HEK293 (cell line): ENCODE data around the gene ALOXE3.

Source experiments
- BCL11A ChIP-seq: fragments of 450-650 bp; formaldehyde crosslinking; IDR thresholded peaks from 2 replicates; pipeline ENCODE4 v1.5.1; 2016; ENCODE audit warnings: low read depth, missing biosample characterization, missing genetic modification characterization
- EGR2 ChIP-seq: fragments of 450-650 bp; formaldehyde crosslinking; IDR thresholded peaks from 2 replicates; pipeline ENCODE4 v1.5.1; 2016; ENCODE audit warnings: low read depth, missing biosample characterization, missing genetic modification characterization
- FEZF1 ChIP-seq: fragments of 450-650 bp; formaldehyde crosslinking; IDR thresholded peaks from 2 replicates; pipeline ENCODE4 v1.5.1; 2016; ENCODE audit warnings: missing biosample characterization, missing genetic modification characterization
- HIC1 ChIP-seq: fragments of 450-650 bp; formaldehyde crosslinking; IDR thresholded peaks from 2 replicates; pipeline ENCODE4 v1.5.1; 2016; ENCODE audit warnings: missing biosample characterization, missing genetic modification characterization
- KLF7 ChIP-seq: fragments of 450-650 bp; formaldehyde crosslinking; IDR thresholded peaks from 2 replicates; pipeline ENCODE4 v1.5.1; 2016; ENCODE audit warnings: missing biosample characterization, missing genetic modification characterization, borderline replicate concordance
- KLF8 ChIP-seq: fragments of 450-650 bp; formaldehyde crosslinking; IDR thresholded peaks from 2 replicates; pipeline ENCODE4 v1.5.1; 2016; ENCODE audit warnings: missing biosample characterization, missing genetic modification characterization
- OSR2 ChIP-seq: fragments of 450-650 bp; formaldehyde crosslinking; IDR thresholded peaks from 2 replicates; pipeline ENCODE4 v1.5.1; 2016; ENCODE audit warnings: missing biosample characterization, missing genetic modification characterization
- OVOL3 ChIP-seq: fragments of 450-650 bp; formaldehyde crosslinking; IDR thresholded peaks from 2 replicates; pipeline ENCODE4 v1.5.1; 2016; ENCODE audit warnings: missing biosample characterization, missing genetic modification characterization
- REST ChIP-seq: fragments of 450-650 bp; formaldehyde crosslinking; IDR thresholded peaks from 2 replicates; pipeline ENCODE4 v1.5.1; 2016; ENCODE audit warnings: missing biosample characterization, missing genetic modification characterization
- SCRT2 ChIP-seq: fragments of 450-650 bp; formaldehyde crosslinking; IDR thresholded peaks from 2 replicates; pipeline ENCODE4 v1.5.1; 2016; ENCODE audit warnings: missing biosample characterization, missing genetic modification characterization
- ZBTB1 ChIP-seq: fragments of 450-650 bp; formaldehyde crosslinking; IDR thresholded peaks from 2 replicates; pipeline ENCODE4 v1.5.1; 2016; ENCODE audit warnings: missing biosample characterization, missing genetic modification characterization
- ZBTB6 ChIP-seq: fragments of 450-650 bp; formaldehyde crosslinking; IDR thresholded peaks from 2 replicates; pipeline ENCODE4 v1.5.1; 2017; ENCODE audit warnings: missing biosample characterization, missing genetic modification characterization
- ZBTB7A ChIP-seq: fragments of 450-650 bp; formaldehyde crosslinking; IDR thresholded peaks from 2 replicates; pipeline ENCODE4 v1.5.1; 2016; ENCODE audit warnings: low read depth, missing biosample characterization, missing genetic modification characterization
- ZFP37 ChIP-seq: fragments of 450-650 bp; formaldehyde crosslinking; IDR thresholded peaks from 2 replicates; pipeline ENCODE4 v1.5.1; 2016; ENCODE audit warnings: missing biosample characterization, missing genetic modification characterization
- ZNF10 ChIP-seq: fragments of 450-650 bp; formaldehyde crosslinking; IDR thresholded peaks from 2 replicates; pipeline ENCODE4 v1.5.1; 2017; ENCODE audit warnings: missing biosample characterization, missing genetic modification characterization
- ZNF157 ChIP-seq: fragments of 450-650 bp; formaldehyde crosslinking; IDR thresholded peaks from 2 replicates; pipeline ENCODE4 v1.5.1; 2016; ENCODE audit warnings: missing biosample characterization, missing genetic modification characterization
- ZNF19 ChIP-seq: fragments of 450-650 bp; formaldehyde crosslinking; IDR thresholded peaks from 2 replicates; pipeline ENCODE4; 2016; ENCODE audit warnings: missing biosample characterization, missing genetic modification characterization, low read depth
- ZNF24 ChIP-seq: fragments of 450-650 bp; formaldehyde crosslinking; IDR thresholded peaks from 2 replicates; pipeline ENCODE4 v1.5.1; 2016; ENCODE audit warnings: missing biosample characterization, missing genetic modification characterization
- ZNF350 ChIP-seq: fragments of 450-650 bp; formaldehyde crosslinking; IDR thresholded peaks from 2 replicates; pipeline ENCODE4 v1.5.0; 2017; ENCODE audit warnings: missing biosample characterization, mild to moderate bottlenecking, missing genetic modification characterization
- ZNF501 ChIP-seq: fragments of 450-650 bp; formaldehyde crosslinking; IDR thresholded peaks from 2 replicates; pipeline ENCODE4 v1.5.1; 2016; ENCODE audit warnings: missing biosample characterization, missing genetic modification characterization
- ZNF521 ChIP-seq: fragments of 450-650 bp; formaldehyde crosslinking; IDR thresholded peaks from 2 replicates; pipeline ENCODE4 v1.5.1; 2017; ENCODE audit warnings: missing biosample characterization, mild to moderate bottlenecking, missing genetic modification characterization
- ZNF529 ChIP-seq: fragments of 450-650 bp; formaldehyde crosslinking; IDR thresholded peaks from 2 replicates; pipeline ENCODE4 v1.5.1; 2017; ENCODE audit warnings: missing genetic modification characterization, missing biosample characterization; ENCODE audit not compliant: insufficient replicate concordance
- ZNF530 ChIP-seq: fragments of 450-650 bp; formaldehyde crosslinking; IDR thresholded peaks from 2 replicates; pipeline ENCODE4 v1.5.1; 2016; ENCODE audit warnings: low read depth, missing biosample characterization, missing genetic modification characterization
- ZNF571 ChIP-seq: fragments of 450-650 bp; formaldehyde crosslinking; IDR thresholded peaks from 2 replicates; pipeline ENCODE4 v1.5.0; 2017; ENCODE audit warnings: missing biosample characterization, missing genetic modification characterization
- ZNF621 ChIP-seq: fragments of 450-650 bp; formaldehyde crosslinking; IDR thresholded peaks from 2 replicates; pipeline ENCODE4 v1.5.1; 2017; ENCODE audit warnings: missing biosample characterization, missing genetic modification characterization
- ZNF658 ChIP-seq: fragments of 450-650 bp; formaldehyde crosslinking; IDR thresholded peaks from 2 replicates; pipeline ENCODE4; 2016; ENCODE audit warnings: missing biosample characterization, missing genetic modification characterization
- ZNF677 ChIP-seq: fragments of 450-650 bp; IDR thresholded peaks from 2 replicates; pipeline ENCODE4 v1.5.0; 2018; ENCODE audit warnings: missing biosample characterization, mild to moderate bottlenecking, missing genetic modification characterization, moderate library complexity
- ZNF830 ChIP-seq: fragments of 450-650 bp; IDR thresholded peaks from 2 replicates; pipeline ENCODE4 v1.5.0; 2018; ENCODE audit warnings: missing biosample characterization, missing genetic modification characterization, low read depth, mild to moderate bottlenecking, moderate library complexity
- TF ChIP-seq, protein P1 (sequence below): fragments of 450-650 bp; formaldehyde crosslinking; IDR thresholded peaks from 2 replicates; pipeline ENCODE4 v1.5.1; 2016; ENCODE audit warnings: missing biosample characterization, missing genetic modification characterization

The ALOXE3 gene

DNA sequence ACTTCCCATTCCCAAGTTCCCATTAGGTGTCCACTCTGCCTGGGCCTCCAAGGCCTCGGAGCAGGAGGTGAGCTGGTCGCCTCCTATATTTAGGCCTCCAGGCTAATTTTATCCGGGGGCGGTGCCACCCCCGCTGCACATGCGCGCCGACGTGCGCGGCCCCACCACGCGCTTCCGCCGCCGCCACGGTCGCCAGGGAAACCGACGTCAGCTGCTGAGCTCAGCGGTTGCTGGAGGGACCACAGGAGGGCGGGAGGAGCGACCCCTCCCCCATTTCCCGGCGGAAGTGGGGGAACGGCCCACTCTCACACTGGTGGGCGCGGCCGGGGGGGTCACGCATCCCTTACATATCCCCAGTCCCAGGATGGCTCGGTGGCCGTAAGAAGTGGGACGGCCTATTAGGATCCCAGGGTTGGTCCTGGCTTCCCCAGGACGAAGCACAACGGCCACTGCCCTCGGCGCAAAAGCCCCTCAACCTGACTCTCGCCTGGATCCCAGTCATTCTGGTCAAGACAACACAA lies 32.9 kb upstream of the ALOXE3 start (continued):
- TF ChIP-seq ZNF10 (tag by site-specific recombination) (peak; percentile 49; the same call in 1 of the 2 replicates), FEZF1 (no peak), ZNF529 (no peak), ZNF530 (tag by site-specific recombination) (no peak), REST (no peak), ZNF19 (tag by site-specific recombination) (no peak), ZNF621 (no peak), ZFP37 (no peak), ZNF501 (tag by site-specific recombination) (no peak), ZNF521 (no peak), EGR2 (peak; percentile 88), ZNF677 (tag by site-specific recombination) (no peak), BCL11A (tag by site-specific recombination) (no peak), ZNF830 (tag by site-specific recombination) (no peak), ZBTB7A (no peak), ZNF350 (tag by site-specific recombination) (no peak), ZNF24 (no peak), OVOL3 (tag by site-specific recombination) (no peak), HIC1 (tag by site-specific recombination) (0 out of 2 replicates have a peak, but pooled peaks have one; percentile 31), KLF7 (no peak), ZBTB1 (tag by site-specific recombination) (no peak), ZNF157 (tag by site-specific recombination) (no peak), ZNF571 (tag by site-specific recombination) (no peak), KLF8 (tag by site-specific recombination) (peak; percentile 45; the same call in 1 of the 2 replicates), OSR2 (tag by site-specific recombination) (no peak), ZBTB6 (tag by site-specific recombination) (no peak), SCRT2 (no peak), ZNF658 (tag by site-specific recombination) (no peak)
- TF ChIP-seq, protein P1, sequence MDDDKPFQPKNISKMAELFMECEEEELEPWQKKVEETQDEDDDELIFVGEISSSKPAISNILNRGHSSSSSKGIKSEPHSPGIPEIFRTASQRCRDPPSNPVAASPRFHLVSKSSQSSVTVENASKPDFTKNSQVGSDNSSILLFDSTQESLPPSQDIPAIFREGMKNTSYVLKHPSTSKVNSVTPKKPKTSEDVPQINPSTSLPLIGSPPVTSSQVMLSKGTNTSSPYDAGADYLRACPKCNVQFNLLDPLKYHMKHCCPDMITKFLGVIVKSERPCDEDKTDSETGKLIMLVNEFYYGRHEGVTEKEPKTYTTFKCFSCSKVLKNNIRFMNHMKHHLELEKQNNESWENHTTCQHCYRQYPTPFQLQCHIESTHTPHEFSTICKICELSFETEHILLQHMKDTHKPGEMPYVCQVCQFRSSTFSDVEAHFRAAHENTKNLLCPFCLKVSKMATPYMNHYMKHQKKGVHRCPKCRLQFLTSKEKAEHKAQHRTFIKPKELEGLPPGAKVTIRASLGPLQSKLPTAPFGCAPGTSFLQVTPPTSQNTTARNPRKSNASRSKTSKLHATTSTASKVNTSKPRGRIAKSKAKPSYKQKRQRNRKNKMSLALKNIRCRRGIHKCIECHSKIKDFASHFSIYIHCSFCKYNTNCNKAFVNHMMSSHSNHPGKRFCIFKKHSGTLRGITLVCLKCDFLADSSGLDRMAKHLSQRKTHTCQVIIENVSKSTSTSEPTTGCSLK = no peak
